GM19238 (cell line): ENCODE measurements around the gene ZNF474.

ENCODE experiments used
- DNase-seq: peaks from one replicate; pipeline ENCODE4 v3.0.0; 2011; ENCODE audit warnings: low spot score; ENCODE audit not compliant: insufficient read length

ZNF474 gene

GRCh38 chr5:122180146-122180712, 50.9 kb downstream of the ZNF474 start:
- DNase-seq = no peak

- DNase-seq = no peak
These were observed 51.7 kb downstream of the ZNF474 start for GRCh38 chr5:122180863-122181548.

DNA sequence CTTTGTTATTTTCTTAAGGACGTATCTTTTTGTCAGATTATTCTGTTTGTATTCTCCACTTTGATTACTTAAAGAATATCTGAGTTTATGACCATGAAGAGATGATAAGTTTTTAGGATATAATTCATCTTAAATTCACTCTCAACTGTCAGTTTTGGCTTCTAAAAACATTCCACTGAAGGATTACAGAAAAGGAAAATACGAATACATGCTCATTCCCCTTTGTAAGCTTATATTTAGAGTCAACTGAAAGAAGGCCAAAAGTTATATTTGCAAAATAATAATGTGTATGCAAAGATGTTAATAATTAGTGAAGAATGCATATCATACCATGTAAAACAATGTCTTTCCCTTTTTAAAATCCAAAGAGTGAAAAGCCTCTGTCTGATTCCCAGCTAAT, 52.5 kb downstream of the ZNF474 start:
- DNase-seq = no peak

DNA sequence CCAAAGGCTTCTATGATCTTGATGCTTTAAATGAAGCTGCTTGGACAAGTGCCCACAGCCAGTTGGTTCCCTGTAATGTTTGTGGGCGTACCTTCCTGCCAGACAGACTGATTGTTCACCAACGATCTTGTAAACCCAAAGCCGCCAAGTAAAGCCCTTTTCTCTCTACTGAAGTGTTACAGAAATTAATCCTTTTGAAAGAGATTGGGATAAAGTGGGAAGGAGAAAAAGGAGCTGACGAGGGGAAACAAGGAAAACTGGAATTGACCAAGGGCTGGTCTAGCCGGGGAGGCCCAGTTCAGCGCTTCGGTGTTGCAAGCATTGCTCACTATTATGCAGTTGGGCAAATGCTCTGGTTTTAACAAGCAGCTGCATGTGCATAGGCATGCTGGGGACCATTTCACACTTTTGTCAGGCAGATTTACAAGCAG, 53.2 kb downstream of the ZNF474 start:
- no peak for DNase-seq

- DNase-seq = no peak
These were observed 53.9 kb downstream of the ZNF474 start for GRCh38 chr5:122183098-122183787.

- no peak for DNase-seq
These were observed 54.4 kb downstream of the ZNF474 start for GRCh38 chr5:122183788-122184170.

- no peak for DNase-seq
These were observed 55.4 kb downstream of the ZNF474 start for GRCh38 chr5:122184676-122185255.

GRCh38 chr5:122187426-122187825, 58.1 kb downstream of the ZNF474 start:
- DNase-seq = no peak

- no peak for DNase-seq
These were observed 60.8 kb downstream of the ZNF474 start for GRCh38 chr5:122190156-122190555.

GRCh38 chr5:122192497-122193496, 63.5 kb downstream of the ZNF474 start:
- DNase-seq = no peak

GRCh38 chr5:122195802-122196394, 66.6 kb downstream of the ZNF474 start:
- no peak for DNase-seq

DNA sequence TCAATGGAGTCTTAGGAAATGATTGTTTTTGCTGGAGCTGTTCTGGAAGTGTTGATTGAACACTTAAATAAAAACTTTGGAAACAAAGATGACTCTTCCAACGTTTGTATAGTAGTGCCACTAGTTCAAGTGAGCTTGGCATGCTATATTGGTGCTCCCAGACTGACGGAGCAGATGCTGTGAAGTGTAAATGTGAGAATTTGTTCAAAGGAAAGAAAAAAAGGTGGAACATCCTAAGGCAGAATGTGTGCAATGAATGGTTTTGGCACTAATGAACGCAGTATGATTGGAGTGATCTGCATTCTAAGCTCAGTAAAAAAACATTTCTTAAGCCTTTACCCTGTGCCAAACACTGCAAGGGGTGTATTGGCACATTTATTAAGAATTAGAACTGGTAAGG, 69.8 kb downstream of the ZNF474 start:
- no peak for DNase-seq

DNA sequence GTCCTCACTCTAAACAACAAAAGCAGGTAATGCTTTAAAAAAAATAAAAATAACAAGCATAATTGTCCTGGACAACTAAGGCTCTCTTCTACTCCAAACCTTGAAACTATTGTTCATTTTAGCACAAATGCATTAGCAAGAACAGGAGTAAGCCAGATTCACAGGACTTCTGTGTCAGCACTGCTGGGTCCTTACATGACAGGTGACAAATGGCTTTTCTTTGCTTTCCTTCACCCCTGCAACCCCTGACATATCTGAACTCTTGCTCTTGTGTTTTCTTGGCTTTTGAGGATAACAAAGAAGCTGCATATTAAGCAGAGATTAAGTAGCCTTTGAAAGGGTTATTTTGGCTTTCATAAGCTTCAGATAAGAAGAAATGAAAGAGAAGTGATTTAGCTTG, 71.1 kb downstream of the ZNF474 start:
- DNase-seq = no peak

- no peak for DNase-seq
These were observed 71.5 kb downstream of the ZNF474 start for GRCh38 chr5:122200865-122201264.

- DNase-seq = no peak
These were observed 72.0 kb downstream of the ZNF474 start for GRCh38 chr5:122201365-122201764.

- DNase-seq = no peak
These were observed 73.6 kb downstream of the ZNF474 start for GRCh38 chr5:122202952-122203351.
